GM12878 (cell line): ENCODE data around the gene SYT1. TPM values are rescaled to one million over a fixed set of nuclear protein-coding genes. Genes with fewer than 3 reads are reported as not detected.

Source experiments
- ATAC-seq: fragments of 200-7000 bp; cut with Tn5 transposase; 3 replicates; pipeline ENCODE4 v1.9.1; 2020; ENCODE audit warnings: mild to moderate bottlenecking, moderate library complexity
- BruUV-seq: library from RNA; stranded (reverse); fragments of 400-500 nt; replicated peaks from 2 replicates; lab custom pipeline; 2021; lab: Mats Ljungman, UMichigan
- CTCF ChIA-PET: fragments of 300-600 bp; sonication (Branson Sonifier 250); formaldehyde crosslinking; extraction: SDS; loops from one replicate; lab custom pipeline; 2021; ENCODE audit warnings: inconsistent platforms; lab: Yijun Ruan, JAX
- POLR2A ChIA-PET: fragments of 350-600 bp; formaldehyde crosslinking; extraction: SDS; loops from one replicate; lab custom pipeline; 2021; ENCODE audit warnings: inconsistent platforms; lab: Charles Lee
- RAD21 ChIA-PET: fragments of 300-600 bp; sonication (Branson Sonifier 250); formaldehyde crosslinking; loops from one replicate; lab custom pipeline; 2023; ENCODE audit warnings: antibody characterized with exemption; ENCODE audit not compliant: unreplicated experiment; lab: Charles Lee
- SMC1A ChIA-PET: fragments of 300-600 bp; sonication (Branson Sonifier 250); formaldehyde crosslinking; loops from one replicate; lab custom pipeline; 2023; ENCODE audit not compliant: unreplicated experiment, uncharacterized antibody; lab: Charles Lee
- DNase-seq: peaks from one replicate; pipeline ENCODE4 v3.0.0-alpha.2; 2011; ENCODE audit warnings: low read depth, low spot score
- FAIRE-seq: peaks from 3 replicates; lab custom pipeline; 2011; peaks lifted over from hg19 to GRCh38; lab: Jason Lieb, UNC
- H2AFZ ChIP-seq: 2 replicates; pipeline ENCODE4 v1.6.0; 2011; ENCODE audit warnings: low read depth, low read length, control low read depth; ENCODE audit not compliant: control insufficient read depth
- H3K27ac ChIP-seq: 2 replicates; pipeline ENCODE4 v1.5.1; 2011; ENCODE audit warnings: control low read depth; ENCODE audit not compliant: control insufficient read depth, insufficient read depth
- H3K27me3 ChIP-seq, 2 experiments: replicated peaks in 1 of 2; 2 replicates each; pipeline versions ENCODE4 v1.6.0 to v1.6.1; 2011; ENCODE audit warnings: low read length in 1 of 2; ENCODE audit not compliant: control insufficient read depth in 2 of 2, insufficient read depth in 2 of 2
- H3K36me3 ChIP-seq, 2 experiments: 2 replicates each; pipeline ENCODE4 v1.5.1; 2011; ENCODE audit warnings: low read length in 1 of 2; ENCODE audit not compliant: control insufficient read depth in 2 of 2, insufficient read depth in 2 of 2
- H3K4me1 ChIP-seq: 2 replicates; pipeline ENCODE4 v1.6.1; 2011; ENCODE audit warnings: mild to moderate bottlenecking, low read length, moderate library complexity, mixed read lengths; ENCODE audit not compliant: control insufficient read depth, insufficient read depth
- H3K4me2 ChIP-seq: 2 replicates; pipeline ENCODE4 v1.6.0; 2011; ENCODE audit warnings: control low read depth; ENCODE audit not compliant: control insufficient read depth, insufficient read depth
- H3K4me3 ChIP-seq: fragments of 200-600 bp; sonication (generic); 2 replicates; pipeline ENCODE4 v1.5.1; 2016
- H3K79me2 ChIP-seq: 2 replicates; pipeline ENCODE4 v1.6.0; 2011; ENCODE audit warnings: low read length; ENCODE audit not compliant: control insufficient read depth, insufficient read depth
- H3K9ac ChIP-seq: 2 replicates; pipeline ENCODE4 v1.8.0; 2011; ENCODE audit warnings: low read length, control low read depth, mixed read lengths; ENCODE audit not compliant: control insufficient read depth, insufficient read depth
- H3K9me3 ChIP-seq: replicated peaks from 3 replicates; pipeline ENCODE4 v1.5.1; 2011; ENCODE audit warnings: mild to moderate bottlenecking, low read length; ENCODE audit not compliant: control insufficient read depth, insufficient read depth
- H4K20me1 ChIP-seq: 2 replicates; pipeline ENCODE4 v1.6.0; 2011; ENCODE audit not compliant: control insufficient read depth, insufficient read depth
- CHD2 ChIP-seq: IDR thresholded peaks from 2 replicates; pipeline ENCODE4 v1.6.1; 2011; ENCODE audit warnings: low read depth, low read length, improper control_type of control experiment, borderline replicate concordance
- ELK1 ChIP-seq: IDR thresholded peaks from 2 replicates; pipeline ENCODE4 v1.6.1; 2012; ENCODE audit warnings: low read depth, low read length, improper control_type of control experiment
- HDAC6 ChIP-seq: fragments of 200-600 bp; sonication (generic); IDR thresholded peaks from one replicate; pipeline ENCODE4 v1.8.0; 2017; ENCODE audit warnings: antibody characterized with exemption; ENCODE audit not compliant: unreplicated experiment
- POLR2AphosphoS5 ChIP-seq: IDR thresholded peaks from 2 replicates; pipeline ENCODE4 v1.6.1; 2011; ENCODE audit warnings: mild to moderate bottlenecking, low read length, inconsistent platforms
- RB1 ChIP-seq: fragments of 450-650 bp; formaldehyde crosslinking; IDR thresholded peaks from 2 replicates; pipeline ENCODE4 v1.6.1; 2017; ENCODE audit warnings: mild to moderate bottlenecking, borderline replicate concordance
- SMARCA5 ChIP-seq: fragments of 450-650 bp; IDR thresholded peaks from 2 replicates; pipeline ENCODE4 v1.6.1; 2017; ENCODE audit warnings: mild to moderate bottlenecking
- ZNF207 ChIP-seq: fragments of 450-650 bp; IDR thresholded peaks from 2 replicates; pipeline ENCODE4 v1.6.1; 2014; ENCODE audit warnings: antibody characterized with exemption, mild to moderate bottlenecking, borderline replicate concordance
- WGBS: methylation state at CpG from one replicate; pipeline ENCODE4 v1.1.6; 2016; ENCODE audit warnings: low lambda C conversion rate; ENCODE audit not compliant: insufficient replicate concordance, insufficient coverage; ENCODE audit errors: missing lambda C conversion rate; 5-methylcytosine and 5-hydroxymethylcytosine counted together
- in situ Hi-C: fragments of 300-500 bp; cut with MboI; formaldehyde crosslinking; loops from 9 replicates; pipeline ENCODE4 v1.14.3; 2018; ENCODE audit warnings: mixed read lengths
- intact Hi-C: fragments of 100-400 bp; cut with micrococcal nuclease; formaldehyde crosslinking; loops from one replicate; pipeline ENCODE4 v1.14.2; 2022; ENCODE audit not compliant: unreplicated experiment
- polyA plus RNA-seq, 11 experiments: library from polyadenylated mRNA; depleted of rRNA in 4 of 11; unstranded in 6 of 11; stranded (reverse) in 5 of 11; fragments of >200 nt; fragmentation: Nextera tagmentation in 4 of 11; fragmentation: Illumina TruSeq in 1 of 11; extraction: Ambion mirVana in 4 of 11; extraction: Trizol in 1 of 11; gene quantifications; 1 replicate in 1 of 11; 2 replicates in 10 of 11; pipeline versions ENCODE4 v1.2.1 to v1.2.3, GENCODE V29; 2011 to 2016; ENCODE audit warnings: inconsistent platforms in 2 of 11, missing spikeins in 2 of 11, low read depth in 1 of 11
- total RNA-seq, 4 experiments: library from RNA; depleted of rRNA in 3 of 4; stranded (reverse); fragments of >200 nt in 3 of 4; fragmentation: Illumina TruSeq in 1 of 4; extraction: Trizol in 1 of 4; gene quantifications; 2 replicates each; pipeline versions ENCODE4 v1.2.1 to v1.2.3, GENCODE V29; 2013 to 2021

SYT1 gene
- total and polyA plus RNA-seq, 10 of the 15 experiments (the other 5 are each of a cell fraction or from before 2014, with no cell fraction given) = 0.10 to 0.28 TPM; not detected in 8

GRCh38 chr12:79455286-79455685, 590.7 kb downstream of the SYT1 start:
- in situ Hi-C loops (no loop called here), intact Hi-C loops (no loop called here)
- FAIRE-seq (no peak), DNase-seq (no peak), ATAC-seq (no peak)
- SMC1A ChIA-PET = interaction anchor here (0.8 kb wide), 1 partner anchor 544 kb away, joined by 3 read pairs; no protein-coding TSS in a partner anchor
- Histone ChIP-seq H3K4me2 (no peak overlapping the region), H3K36me3 (no peaks in the 10 kb centered on the region), H3K4me3 (no peak overlapping the region), H3K79me2 (no peaks in the 10 kb centered on the region), H4K20me1 (no peaks in the 10 kb centered on the region), H3K27me3 (no peaks in the 10 kb centered on the region), H3K9ac (no peak overlapping the region), H3K27ac (no peak overlapping the region), H2AFZ (no peak overlapping the region), H3K9me3 (no peaks in the 10 kb centered on the region), H3K4me1 (no peaks in the 10 kb centered on the region)
- POLR2A ChIA-PET = no interaction called here
- RAD21 ChIA-PET = no interaction called here
- BruUV-seq = no TSS peak
- CTCF ChIA-PET = no interaction called here
- TF ChIP-seq HDAC6 = no peak
- WGBS = 72% methylated on average over 2 of the region's 2 CpGs

- Histone ChIP-seq H3K79me2 (no peaks in the 10 kb centered on the region), H3K36me3 (no peaks in the 10 kb centered on the region), H3K9me3 (no peaks in the 10 kb centered on the region), H3K4me1 (no peaks in the 10 kb centered on the region), H3K27me3 (no peaks in the 10 kb centered on the region), H4K20me1 (no peaks in the 10 kb centered on the region), H3K4me3 (no peak overlapping the region), H3K9ac (no peak overlapping the region), H3K4me2 (no peak overlapping the region), H3K27ac (no peak overlapping the region), H2AFZ (no peak overlapping the region)
- no TSS peak for BruUV-seq
- WGBS = 33% methylated on average over 4 of the region's 4 CpGs
- no peak for ATAC-seq
- no peak for TF ChIP-seq CHD2
- TF ChIP-seq ZNF207 = no peak
- no peak for TF ChIP-seq SMARCA5
- no peak for TF ChIP-seq ELK1
- TF ChIP-seq RB1 = no peak
- TF ChIP-seq POLR2AphosphoS5 = no peak
- in situ Hi-C loops (no loop called here), intact Hi-C loops (no loop called here)
- FAIRE-seq = no peak
- CTCF ChIA-PET = no interaction called here
- DNase-seq = no peak
- RAD21 ChIA-PET = no interaction called here
- SMC1A ChIA-PET = no interaction called here
- POLR2A ChIA-PET = no interaction called here
Observed at GRCh38 chr12:79482323-79482722, 617.7 kb downstream of the SYT1 start.
